NCI-H2227 treated with DMSO at 0.1 percent for 48 hours (cell line): ENCODE results near the gene LPGAT1.

Experiments used
- DNase-seq: peaks from one replicate; lab custom pipeline; 2025; lab: John Stamatoyannopoulos, UW

LPGAT1 gene

DNA sequence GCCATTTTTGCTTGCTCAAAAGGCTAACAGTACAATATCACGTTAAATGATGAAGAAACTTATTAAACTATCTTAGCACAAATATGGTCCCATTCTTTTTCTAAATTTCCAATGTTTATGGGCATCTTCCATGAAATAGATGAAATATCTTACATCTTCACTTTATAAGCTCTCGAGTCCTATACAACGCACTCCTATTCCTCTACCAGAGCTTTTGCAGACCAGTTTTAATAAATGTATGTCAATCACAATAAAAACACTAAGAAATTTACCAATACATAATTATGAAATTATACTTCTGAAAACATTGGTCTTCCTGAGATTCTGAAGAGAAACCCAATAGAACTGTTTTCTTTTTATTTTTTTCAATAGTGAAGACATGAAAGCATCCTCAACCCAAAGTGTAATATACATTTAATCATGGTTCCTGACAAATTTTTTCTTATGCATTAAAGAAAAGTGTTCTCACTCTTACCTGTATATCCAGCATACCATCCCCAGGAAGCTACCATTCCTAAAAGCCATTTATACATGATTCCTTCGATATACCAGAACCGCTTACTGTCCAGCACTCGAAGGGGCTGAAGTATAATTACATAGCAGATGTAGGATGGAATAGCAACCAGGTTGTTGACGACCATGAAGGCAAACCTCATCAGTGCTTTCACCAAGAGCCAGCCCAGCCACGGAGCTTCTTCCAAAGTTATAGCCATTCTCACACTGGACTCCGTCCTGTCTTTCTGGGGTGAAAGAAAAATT is 1.8 kb downstream of the LPGAT1 start:
- peak; percentile 61 for DNase-seq

DNA sequence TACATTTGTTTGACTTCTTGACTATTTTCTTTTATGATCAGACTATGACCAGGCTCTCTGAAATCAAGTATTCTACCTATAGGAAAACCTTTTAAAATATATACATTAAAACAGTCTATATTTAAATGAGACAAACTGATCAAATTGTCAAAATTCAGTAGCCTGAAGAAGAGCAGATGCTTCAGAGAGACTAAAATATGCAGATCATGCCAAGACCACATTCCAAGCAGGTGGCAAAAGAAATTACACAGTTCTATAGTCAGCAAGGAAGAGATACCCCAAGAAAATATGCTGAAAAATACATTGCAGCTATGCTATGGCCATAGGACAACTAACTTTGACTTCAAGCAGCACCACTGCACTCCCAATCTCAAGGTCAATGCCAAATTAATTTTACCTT is 3.5 kb downstream of the LPGAT1 start:
- DNase-seq: no peak

DNA sequence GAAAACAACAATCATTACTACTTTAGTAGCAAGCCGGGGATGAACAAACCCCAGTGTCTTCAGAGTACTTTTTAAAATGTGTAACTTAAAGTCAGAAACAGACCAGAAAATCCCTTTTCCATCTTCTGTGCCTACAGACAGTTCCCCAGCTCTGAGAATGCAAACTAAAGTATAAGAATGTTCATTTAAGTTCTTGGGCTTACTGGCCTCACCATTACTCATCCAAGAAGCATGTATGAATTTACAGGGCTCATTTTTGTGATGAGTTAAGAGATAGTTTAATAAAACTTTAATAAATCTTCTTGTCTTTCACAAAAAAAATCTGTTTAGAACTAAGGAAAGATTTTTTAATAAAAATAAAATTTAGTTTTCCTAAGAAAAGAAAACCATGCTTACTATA is 4.6 kb downstream of the LPGAT1 start:
- DNase-seq: no peak

DNA sequence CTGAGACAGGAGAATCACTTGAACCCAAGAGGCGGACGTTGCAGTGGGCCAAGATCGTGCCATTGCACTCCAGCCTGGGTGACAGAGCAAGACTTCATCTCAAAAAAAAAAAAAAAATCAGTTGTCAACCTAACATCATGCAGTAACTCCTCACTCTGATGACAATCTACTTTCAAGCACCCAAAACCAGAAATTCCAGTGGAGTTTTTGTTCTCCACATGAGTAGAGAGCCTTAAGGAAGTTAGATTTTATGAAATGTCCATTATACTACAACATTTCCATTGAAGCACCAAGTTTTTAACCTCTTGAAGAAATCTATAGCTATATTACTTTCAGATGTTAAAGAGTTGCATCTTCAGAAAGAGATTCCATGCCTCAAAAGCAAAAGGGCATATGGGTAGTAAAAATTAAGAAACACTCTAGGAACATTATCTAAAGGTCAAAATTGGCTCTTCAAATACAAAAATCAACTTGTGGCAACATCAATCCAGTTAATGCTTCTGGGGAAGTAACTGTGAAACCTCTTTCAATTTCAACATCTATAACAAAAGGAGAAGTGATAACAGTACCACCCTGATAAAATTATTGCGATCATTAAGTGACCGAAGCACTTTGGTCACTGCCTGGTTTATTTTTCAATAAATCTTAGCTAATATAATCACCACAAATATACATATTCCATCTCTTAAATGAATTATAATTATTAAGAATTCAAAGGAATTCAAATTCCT is 7.7 kb downstream of the LPGAT1 start:
- DNase-seq: no peak

DNA sequence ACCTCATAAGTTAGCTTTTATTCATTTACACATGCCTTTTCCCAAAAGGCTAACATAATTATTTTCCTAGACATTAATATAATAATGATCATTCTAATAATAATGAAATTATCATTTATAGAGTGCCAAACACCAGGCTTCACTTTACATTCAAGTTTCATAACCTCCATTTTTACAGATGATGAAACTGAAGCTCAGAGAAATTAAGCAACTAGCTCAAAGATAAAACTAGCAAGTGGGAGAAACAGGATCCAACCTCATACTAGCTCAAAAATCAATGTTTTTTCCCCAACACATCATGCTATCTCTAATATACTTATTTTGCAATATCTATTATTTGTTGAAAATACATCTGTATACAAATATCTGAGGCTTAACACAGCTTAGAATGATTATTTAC is 14.0 kb downstream of the LPGAT1 start:
- DNase-seq: no peak

DNA sequence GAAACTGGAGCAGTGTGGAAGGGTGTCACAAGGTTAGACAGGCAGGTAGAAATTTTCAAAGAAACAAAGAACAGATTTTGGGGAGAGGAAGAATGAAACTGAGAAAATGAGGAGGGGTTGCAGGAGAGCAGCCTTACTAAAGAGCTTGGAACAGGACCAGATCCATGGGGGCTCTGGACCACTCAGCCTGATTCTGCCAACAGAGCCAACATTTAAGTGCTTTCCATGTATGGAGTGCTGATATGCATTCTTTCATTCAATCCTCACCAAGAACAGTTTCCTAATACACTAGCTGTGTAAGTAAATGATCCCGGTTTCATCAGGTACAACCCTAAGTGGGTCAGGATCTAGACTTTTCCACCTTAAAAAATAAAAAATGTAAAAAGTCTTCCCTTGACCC is 16.2 kb downstream of the LPGAT1 start:
- DNase-seq: no peak

DNA sequence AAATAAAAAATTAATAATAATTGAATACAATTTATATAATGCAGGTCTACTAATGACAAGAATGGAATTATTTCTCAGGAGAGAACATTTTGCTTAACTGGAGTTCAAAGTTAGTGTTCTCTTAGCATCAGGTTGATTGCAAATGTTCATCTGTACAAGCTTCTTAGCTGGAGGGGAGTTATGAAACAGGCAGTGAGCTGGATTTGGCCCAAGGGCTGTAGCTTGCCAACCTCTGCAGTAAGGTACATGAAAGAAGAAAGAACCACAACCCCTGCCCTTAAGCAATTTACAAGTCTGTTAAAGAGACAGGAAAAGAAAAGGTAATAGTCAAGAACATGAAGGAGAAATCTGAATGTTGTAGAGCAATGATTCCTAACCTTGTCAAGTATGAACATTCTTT is 17.0 kb downstream of the LPGAT1 start:
- no peak for DNase-seq

DNA sequence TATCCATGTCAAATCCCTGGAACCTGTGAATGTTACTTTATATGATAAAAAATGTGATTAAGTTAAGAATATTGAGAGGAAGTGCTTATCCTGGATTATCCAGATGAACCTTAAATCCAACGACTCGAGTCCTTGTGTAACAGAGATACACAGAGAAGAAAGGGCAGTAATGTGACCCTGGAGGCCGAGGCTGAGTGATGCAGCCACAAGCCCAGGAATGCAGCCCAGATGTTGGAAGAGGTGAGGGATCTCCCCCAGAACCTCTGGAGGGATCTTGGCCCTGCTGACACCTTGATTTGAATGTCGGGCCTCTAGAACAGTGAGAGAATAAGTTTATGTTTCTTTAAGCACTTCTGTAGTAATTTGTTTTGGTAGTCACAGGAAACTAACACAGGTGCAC is 18.0 kb downstream of the LPGAT1 start:
- no peak for DNase-seq

DNA sequence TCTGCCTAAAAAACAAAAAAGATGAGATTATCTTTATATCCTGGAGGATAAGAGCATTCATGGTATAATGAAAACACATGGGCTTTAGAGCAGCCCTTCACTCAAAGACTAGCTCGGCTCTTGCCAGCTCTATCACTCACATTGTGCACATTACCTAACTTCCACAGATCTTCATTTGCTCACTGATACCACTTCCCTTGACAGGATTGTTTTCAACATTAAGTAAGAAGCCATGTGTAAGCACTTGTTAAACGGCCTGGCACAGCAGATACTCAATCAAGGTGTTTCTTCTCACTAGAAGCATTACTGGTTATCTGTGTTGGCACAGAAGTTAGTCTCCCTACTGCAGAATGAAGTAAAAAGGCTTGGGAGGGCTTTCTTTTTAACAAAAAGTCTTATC is 18.7 kb downstream of the LPGAT1 start:
- no peak for DNase-seq

DNA sequence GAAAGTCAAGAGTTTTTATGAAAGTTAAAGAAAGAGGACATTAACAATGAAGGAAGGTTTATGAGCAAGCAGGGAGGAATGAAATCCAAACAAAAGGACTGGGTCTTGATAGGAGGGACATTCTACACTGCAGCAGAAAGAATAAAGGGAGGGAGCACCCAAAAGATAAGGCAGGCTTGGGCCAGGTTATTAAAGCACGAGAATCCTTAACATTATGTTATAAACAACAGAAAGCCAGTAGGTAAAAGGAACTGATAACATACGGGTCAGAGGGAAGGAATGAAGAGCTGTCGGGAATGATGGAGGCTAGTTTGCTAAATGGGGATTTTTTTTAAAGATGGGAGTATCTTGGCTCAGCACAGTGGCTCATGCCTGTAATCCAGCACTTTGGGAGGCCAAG is 19.4 kb downstream of the LPGAT1 start:
- DNase-seq: no peak

DNA sequence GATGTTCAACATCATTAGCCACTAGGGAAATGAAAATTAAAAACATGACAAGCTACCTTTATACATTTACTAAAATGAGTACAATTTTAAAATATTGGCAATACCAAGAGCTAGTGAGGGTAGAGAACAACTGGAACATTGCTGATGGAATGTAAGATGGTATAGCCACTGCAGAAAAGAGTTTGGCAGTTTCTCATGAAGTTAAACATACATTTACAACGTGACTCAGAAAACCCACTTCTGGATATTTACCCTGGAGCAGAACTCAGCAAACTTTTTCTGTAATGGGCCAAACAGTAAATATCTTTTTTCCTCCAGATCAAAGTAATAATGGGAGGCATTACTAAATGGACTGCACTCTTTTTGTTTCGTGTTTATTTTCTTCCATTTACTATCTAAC is 22.1 kb downstream of the LPGAT1 start:
- DNase-seq: no peak

DNA sequence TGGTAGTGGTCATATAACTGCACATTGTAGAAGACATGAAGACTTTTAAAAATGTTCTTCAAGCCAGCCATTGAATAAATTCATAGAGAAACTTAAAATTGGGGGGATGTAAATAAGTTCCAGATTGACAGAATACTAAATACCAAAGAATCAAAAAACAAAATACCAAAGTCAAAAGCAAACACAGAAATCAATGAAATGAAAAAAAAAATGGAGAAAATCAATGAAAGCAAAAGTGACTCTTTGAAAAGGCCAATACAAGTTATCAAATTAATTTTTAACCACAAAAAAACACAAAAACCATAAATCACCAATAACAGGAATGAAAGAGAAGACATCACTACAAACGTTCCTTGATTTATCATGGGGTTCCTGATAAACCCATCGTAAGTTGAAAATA is 25.6 kb downstream of the LPGAT1 start:
- no peak for DNase-seq

DNA sequence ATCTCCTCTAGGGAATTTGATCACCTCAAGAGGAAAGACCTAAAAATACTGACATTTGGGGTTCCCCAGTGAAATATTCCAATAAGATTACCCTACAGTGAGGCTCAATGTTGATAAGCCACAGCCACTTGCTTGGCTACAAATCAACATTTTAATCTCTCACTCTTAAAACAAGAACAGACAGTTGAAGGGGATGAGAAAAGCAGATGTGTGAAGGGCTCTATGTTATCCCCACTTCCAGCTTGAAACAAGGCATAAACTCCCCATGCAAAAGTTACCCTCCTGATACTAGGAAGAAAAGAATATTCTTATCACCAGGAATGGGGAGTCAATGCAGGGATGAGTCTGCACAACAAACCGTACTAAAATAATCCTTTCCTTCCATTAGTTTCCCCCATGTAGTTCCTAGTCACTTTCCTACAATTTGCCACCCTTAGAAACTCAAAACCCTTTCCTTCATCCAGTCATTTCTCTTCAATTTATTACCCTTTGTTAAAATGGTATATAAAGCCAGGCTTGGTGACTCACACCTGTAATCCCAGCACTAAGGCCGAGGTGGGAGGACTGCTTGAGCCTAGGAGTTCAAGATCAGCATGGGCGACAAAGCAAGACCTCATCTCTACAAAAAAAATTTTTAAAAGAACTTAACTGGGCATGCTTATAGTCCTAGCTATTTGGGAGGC is 29.5 kb downstream of the LPGAT1 start:
- no peak for DNase-seq

DNA sequence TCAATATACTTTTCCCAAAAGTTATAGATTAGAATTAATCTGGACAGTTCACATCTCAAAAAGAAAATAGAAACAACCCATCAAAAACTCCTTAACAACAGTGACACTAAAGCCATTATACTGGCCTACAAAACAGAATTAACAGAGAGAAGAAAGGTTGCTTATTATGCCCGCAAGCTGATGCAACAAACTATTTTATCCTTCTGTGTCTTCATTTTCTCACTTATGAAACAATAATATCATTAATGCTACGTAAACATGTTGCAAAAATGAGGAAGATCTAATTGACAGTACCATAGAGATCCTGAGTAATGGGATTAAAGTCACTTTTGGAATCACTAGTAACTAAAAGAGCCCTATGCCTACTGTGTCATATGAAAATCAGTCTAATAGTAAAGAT is 32.6 kb downstream of the LPGAT1 start:
- no peak for DNase-seq

DNA sequence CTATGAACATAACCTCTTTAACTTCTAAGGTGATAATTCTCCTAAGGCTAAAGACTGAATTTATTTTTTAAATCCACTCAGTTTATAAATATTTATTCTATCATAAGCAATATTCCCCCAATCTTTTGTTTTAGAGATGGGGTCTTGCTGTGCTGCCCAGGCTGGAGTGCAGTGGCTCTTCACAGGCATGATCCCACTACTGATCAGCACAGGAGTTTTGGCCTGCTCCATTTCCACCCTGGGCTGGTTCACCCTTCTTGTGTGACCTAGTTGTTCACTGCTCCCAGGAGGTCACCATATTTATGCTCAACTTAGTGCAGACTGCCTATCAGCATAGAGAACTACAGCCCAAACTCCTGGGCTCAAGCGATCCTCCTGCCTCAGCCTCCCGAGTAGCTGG is 38.6 kb downstream of the LPGAT1 start:
- DNase-seq: no peak

DNA sequence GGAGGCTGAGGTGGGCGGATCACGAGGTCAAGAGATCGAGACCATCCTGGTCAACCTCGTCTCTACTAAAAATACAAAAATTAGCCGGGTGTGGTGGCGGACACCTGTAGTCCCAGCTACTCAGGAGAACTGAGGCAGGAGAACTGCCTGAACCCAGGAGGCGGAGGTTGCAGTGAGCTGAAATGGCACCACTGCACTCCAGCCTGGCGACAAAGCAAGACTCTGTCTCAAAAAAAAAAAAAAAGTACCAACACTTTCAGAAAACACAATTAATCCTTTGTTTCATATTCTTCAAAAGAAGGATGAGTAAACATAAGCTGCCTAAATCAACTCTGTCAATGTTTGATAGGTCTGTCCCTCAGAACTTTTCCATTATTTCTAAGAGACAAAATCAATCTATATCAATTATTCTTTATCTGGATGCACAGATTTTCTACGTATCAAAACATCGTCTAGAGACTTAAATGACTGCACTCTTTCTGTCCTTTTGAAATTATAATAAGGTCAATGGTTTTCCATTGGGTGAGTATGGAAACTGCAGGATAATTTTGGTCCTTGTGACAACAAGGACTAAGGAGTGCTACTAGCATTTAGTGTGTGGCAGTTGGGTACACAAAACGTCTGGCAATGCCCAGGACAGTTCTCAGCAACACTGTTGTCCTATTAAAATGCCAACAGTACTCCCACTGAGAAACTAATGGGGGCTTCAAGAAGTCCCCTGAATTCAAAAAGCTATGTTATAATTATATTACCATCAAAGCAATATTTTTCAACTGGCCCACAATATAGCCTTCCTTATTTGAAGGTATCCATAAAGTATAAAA is 40.7 kb downstream of the LPGAT1 start:
- no peak for DNase-seq

DNA sequence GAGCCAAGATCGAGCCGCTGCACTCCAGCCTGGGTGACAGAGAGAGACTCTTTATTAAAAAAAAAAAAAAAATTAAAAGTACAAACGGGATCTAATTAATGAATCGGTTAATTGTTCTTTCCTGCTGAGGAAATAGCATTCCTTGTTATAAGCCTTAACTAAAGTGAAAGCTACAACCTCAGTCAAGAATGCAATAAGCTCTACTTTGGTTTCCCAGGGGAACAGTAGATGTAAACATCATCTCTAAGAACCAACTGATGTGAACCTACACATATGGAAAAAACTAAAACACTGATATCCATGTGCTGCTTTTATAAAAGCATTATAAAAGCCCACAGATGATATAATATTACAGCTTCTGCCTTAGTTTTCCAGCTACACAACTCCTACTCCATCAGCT is 41.9 kb downstream of the LPGAT1 start:
- no peak for DNase-seq

DNA sequence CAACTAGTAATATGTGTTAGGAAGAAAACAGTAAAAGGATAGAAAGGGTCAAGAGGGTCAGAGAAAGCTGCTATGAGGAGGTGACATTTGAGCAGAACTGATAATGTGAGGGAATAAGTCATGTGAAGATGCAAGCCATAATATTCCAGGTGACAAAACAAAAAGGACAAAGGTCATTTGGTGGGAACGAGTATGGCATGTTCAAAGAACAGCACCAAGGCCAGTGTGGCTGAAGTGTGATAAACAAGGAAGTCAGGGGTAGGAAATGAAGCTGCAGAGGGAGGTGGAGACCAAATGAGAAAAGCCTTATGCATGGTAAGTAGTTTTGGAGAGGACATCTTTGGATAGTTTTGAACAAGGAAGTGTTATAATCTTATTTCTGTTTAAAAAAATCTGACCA is 46.7 kb downstream of the LPGAT1 start:
- DNase-seq: no peak

DNA sequence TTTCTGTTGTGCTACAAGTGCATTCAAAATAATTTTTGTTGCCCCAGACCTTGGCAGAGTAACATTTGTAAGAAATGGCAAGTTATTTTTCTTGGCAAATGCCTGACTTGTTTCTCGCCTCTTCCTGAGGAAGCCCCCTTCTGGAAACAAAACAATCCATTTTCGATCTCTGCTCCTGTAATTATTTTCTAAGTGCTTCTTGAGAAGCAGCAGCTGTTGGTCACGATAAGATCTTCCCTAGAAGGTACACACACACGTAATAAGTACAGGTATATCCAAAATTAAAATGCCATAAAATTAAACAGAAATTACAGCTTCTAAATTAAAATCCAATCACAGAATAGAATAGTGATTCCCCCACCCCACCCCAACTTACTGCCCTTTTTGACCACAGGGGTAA is 47.3 kb downstream of the LPGAT1 start:
- DNase-seq: peak; percentile 65

DNA sequence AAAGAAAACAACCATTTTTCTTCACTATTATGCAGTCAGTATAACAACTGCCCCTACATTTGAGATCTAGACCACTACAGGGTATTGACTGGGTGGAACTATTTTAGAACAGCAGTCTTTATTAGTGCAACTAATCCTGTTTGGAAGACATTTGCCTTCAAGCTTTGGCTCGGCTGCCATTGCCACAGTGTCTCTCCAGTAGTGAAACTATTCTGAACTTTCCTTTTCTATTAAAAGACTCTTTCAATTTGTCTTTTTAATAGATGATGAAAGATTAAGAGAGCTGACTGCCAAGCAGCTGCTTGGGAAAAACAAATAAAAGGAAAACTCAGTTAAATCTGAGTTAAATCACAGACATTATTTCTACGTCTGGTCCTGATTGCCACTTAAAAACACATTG is 49.3 kb downstream of the LPGAT1 start:
- no peak for DNase-seq

DNA sequence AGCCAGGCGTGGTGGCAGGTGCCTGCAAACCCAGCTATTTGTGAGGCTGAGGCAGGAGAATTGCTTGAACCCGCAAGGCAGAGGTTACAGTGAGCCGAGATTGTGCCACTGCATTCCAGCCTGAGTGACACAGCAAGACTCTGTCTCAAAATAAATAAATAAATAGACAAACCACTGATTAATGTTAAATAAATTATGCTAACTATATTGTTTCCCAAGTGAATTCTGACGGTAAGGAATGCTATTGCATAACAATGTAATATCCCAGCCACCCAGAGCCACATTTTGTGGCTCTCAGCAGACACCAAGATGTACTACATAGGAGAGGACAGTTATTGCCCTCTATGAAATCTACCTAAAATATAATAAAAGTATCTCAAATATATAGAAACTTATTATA is 55.4 kb downstream of the LPGAT1 start:
- DNase-seq: no peak

DNA sequence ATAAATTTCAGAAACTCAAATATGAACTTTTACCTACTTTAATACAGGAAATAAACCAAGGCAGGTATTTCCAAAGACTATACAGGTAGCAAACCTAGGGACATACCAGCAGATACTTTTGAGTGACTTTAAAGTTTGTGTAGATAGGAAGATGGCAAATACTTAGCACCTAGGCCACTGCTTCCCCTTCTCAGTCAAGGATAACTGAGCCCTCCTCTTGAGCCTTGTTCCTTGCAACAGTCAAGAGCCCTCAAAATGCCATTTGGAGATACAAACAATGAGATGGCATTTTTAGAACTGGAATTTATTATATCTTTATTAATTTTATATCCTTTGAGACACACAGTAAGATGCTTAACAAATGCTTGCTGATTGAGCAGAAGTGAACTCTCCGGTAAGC is 65.9 kb downstream of the LPGAT1 start:
- no peak for DNase-seq
